HepG2 (cell line): ENCODE results near the gene LMX1B. TPM values are rescaled to one million over a fixed set of nuclear protein-coding genes. Genes with fewer than 3 reads are reported as not detected.
A peak's percentile ranks its signal among the peaks of the same experiment; 100 is the strongest.

Experiments
- CCAR2 ChIP-seq: fragments of 200-400 bp; formaldehyde crosslinking; optimal IDR thresholded peaks from 2 replicates; pipeline ENCODE3; 2018; ENCODE audit warnings: low read depth, mild to moderate bottlenecking, low read length, moderate library complexity
- CHD4 ChIP-seq: fragments of 200-600 bp; sonication (generic); IDR thresholded peaks from 2 replicates; pipeline ENCODE4 v1.7.0; 2017; ENCODE audit warnings: mild to moderate bottlenecking, low read length, borderline replicate concordance
- HNRNPL ChIP-seq: fragments of 200-400 bp; formaldehyde crosslinking; IDR thresholded peaks from 2 replicates; pipeline ENCODE4 v1.6.1; 2017; ENCODE audit warnings: mild to moderate bottlenecking, low read depth, low read length
- HOXA3 ChIP-seq: sonication (generic); formaldehyde crosslinking; IDR thresholded peaks from 2 replicates; pipeline ENCODE4 v1.5.0; 2020; ENCODE audit warnings: missing genetic modification reagents
- HOXA9 ChIP-seq: sonication (generic); formaldehyde crosslinking; IDR thresholded peaks from 2 replicates; pipeline ENCODE4 v1.8.1; 2022; ENCODE audit warnings: missing genetic modification reagents, mild to moderate bottlenecking, moderate library complexity, borderline replicate concordance
- NFE2L1 ChIP-seq: sonication (generic); formaldehyde crosslinking; IDR thresholded peaks from 2 replicates; pipeline ENCODE4 v1.4.0; 2020; ENCODE audit warnings: missing genetic modification reagents, mild to moderate bottlenecking, borderline replicate concordance
- RNF2 ChIP-seq: fragments of 450-650 bp; conservative IDR thresholded peaks from 2 replicates; pipeline ENCODE4 v1.6.1; 2016; ENCODE audit warnings: low read depth
- WIZ ChIP-seq: sonication (generic); formaldehyde crosslinking; IDR thresholded peaks from 2 replicates; pipeline ENCODE4 v1.5.1; 2020; ENCODE audit warnings: mild to moderate bottlenecking, missing genetic modification reagents
- ZNF230 ChIP-seq: sonication (generic); formaldehyde crosslinking; IDR thresholded peaks from 2 replicates; pipeline ENCODE4 v1.4.0; 2020; ENCODE audit warnings: mild to moderate bottlenecking, missing genetic modification reagents
- ZNF234 ChIP-seq: sonication (generic); formaldehyde crosslinking; conservative IDR thresholded peaks from 2 replicates; pipeline ENCODE4 v1.5.1; 2020; ENCODE audit warnings: mild to moderate bottlenecking, missing genetic modification reagents
- ZNF367 ChIP-seq: sonication (generic); formaldehyde crosslinking; IDR thresholded peaks from 2 replicates; pipeline ENCODE4 v1.4.0; 2020; ENCODE audit warnings: missing genetic modification reagents, borderline replicate concordance
- ZNF652 ChIP-seq: IDR thresholded peaks from 2 replicates; pipeline ENCODE4 v1.6.1; 2016; ENCODE audit warnings: low read depth, borderline replicate concordance
- polyA plus RNA-seq, 8 experiments: library from polyadenylated mRNA; depleted of rRNA in 3 of 8; stranded (reverse) in 7 of 8; unstranded in 1 of 8; fragments of >200 nt; fragmentation: Illumina TruSeq in 4 of 8; extraction: Trizol in 4 of 8; gene quantifications; 2 replicates each; pipeline versions ENCODE4 v1.2.1 to v1.2.3, GENCODE V29; 2011 to 2016; ENCODE audit warnings: low read depth in 4 of 8, missing spikeins in 1 of 8, mixed read lengths in 1 of 8; ENCODE audit not compliant: insufficient read depth in 1 of 8
- total RNA-seq, 5 experiments: library from RNA; depleted of rRNA; stranded (reverse); fragments of >200 nt; fragmentation: Illumina TruSeq; extraction: Trizol; gene quantifications; 2 replicates each; pipeline ENCODE4 v1.2.3, GENCODE V29; 2016; ENCODE audit warnings: low read depth in 1 of 5
- TF ChIP-seq, protein P1 (sequence below): sonication (generic); formaldehyde crosslinking; IDR thresholded peaks from 2 replicates; pipeline ENCODE4 v1.4.0; 2020; ENCODE audit warnings: mild to moderate bottlenecking, low read depth, missing genetic modification reagents
- TF ChIP-seq, protein P2 (sequence below): sonication (generic); IDR thresholded peaks from 2 replicates; pipeline ENCODE4 v1.6.1; 2016; ENCODE audit warnings: low read depth, borderline replicate concordance
- TF ChIP-seq, protein P3 (sequence below): sonication (generic); formaldehyde crosslinking; IDR thresholded peaks from 2 replicates; pipeline ENCODE4 v1.5.0; 2020; ENCODE audit warnings: mild to moderate bottlenecking, missing genetic modification reagents, moderate library complexity
- TF ChIP-seq, protein P4 (sequence below): sonication (generic); formaldehyde crosslinking; IDR thresholded peaks from 2 replicates; pipeline ENCODE4 v1.4.0; 2020; ENCODE audit warnings: mild to moderate bottlenecking, low read depth, missing genetic modification reagents
- TF ChIP-seq, protein P5 (sequence below): sonication (generic); formaldehyde crosslinking; IDR thresholded peaks from 2 replicates; pipeline ENCODE4 v1.4.0; 2020; ENCODE audit warnings: missing genetic modification reagents, borderline replicate concordance

The LMX1B gene
- total and polyA plus RNA-seq, 2 of the 13 experiments (the other 11 are each of a cell fraction or from before 2014, with no cell fraction given), result not detected

DNA sequence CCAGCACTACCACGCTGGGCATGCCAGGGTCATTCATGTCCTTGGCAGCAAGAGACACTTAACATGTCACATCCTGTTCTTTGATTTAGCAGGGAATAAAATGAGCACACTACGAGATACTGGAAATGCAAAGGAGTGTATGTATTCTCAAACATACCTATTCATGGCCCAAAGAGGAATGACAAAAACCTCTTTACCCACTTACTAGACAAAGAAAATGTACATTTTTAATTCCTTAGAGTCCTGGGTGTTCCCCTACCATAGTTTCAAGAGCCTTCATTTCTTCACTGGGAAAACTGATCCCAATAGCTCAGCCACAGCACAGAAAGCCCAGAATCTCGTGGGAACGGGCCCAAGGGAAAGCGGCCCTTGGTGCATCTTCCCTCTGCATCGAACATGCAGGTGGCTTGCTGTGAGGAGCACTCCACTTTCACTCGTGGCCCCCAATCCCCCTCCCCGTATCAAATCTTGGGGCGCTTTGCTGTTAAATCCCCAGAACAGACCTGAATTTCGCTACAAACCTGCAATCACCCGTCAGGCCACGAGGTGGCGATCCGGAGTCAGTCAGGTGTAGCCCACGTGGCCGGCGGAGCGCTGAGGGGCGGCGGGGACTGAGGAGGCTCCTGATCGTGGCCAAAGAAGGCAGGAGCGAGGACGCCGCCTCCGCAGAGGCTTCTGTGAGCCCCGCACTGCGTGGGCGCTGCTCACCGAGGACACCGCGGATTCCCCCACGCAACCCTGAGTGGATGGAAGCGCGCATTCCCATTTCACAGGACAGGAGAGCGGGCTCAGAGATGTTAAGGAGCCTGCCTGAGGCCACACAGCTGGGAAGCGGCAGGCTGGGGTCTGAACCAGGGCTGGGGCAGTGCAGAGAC, 91.4 kb downstream of the LMX1B start (continued):
- TF ChIP-seq, protein P1, sequence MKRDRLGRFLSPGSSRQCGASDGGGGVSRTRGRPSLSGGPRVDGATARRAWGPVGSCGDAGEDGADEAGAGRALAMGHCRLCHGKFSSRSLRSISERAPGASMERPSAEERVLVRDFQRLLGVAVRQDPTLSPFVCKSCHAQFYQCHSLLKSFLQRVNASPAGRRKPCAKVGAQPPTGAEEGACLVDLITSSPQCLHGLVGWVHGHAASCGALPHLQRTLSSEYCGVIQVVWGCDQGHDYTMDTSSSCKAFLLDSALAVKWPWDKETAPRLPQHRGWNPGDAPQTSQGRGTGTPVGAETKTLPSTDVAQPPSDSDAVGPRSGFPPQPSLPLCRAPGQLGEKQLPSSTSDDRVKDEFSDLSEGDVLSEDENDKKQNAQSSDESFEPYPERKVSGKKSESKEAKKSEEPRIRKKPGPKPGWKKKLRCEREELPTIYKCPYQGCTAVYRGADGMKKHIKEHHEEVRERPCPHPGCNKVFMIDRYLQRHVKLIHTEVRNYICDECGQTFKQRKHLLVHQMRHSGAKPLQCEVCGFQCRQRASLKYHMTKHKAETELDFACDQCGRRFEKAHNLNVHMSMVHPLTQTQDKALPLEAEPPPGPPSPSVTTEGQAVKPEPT (CRISPR knock-in tag), result no peak
- TF ChIP-seq HOXA9 (CRISPR knock-in tag) (no peak), WIZ (no peak), ZNF234 (CRISPR knock-in tag) (no peak), CHD4 (no peak), HNRNPL (no peak), CCAR2 (no peak), ZNF652 (CRISPR knock-in tag) (no peak), RNF2 (peak; percentile 62; the same call in 1 of the 2 replicates), HOXA3 (CRISPR knock-in tag) (peak; percentile 25; the same call in 1 of the 2 replicates), ZNF367 (no peak), ZNF230 (CRISPR knock-in tag) (no peak), NFE2L1 (CRISPR knock-in tag) (no peak)
- TF ChIP-seq, protein P2, sequence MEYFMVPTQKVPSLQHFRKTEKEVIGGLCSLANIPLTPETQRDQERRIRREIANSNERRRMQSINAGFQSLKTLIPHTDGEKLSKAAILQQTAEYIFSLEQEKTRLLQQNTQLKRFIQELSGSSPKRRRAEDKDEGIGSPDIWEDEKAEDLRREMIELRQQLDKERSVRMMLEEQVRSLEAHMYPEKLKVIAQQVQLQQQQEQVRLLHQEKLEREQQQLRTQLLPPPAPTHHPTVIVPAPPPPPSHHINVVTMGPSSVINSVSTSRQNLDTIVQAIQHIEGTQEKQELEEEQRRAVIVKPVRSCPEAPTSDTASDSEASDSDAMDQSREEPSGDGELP, result peak; percentile 62; the same call in 1 of the 2 replicates
- TF ChIP-seq, protein P3, sequence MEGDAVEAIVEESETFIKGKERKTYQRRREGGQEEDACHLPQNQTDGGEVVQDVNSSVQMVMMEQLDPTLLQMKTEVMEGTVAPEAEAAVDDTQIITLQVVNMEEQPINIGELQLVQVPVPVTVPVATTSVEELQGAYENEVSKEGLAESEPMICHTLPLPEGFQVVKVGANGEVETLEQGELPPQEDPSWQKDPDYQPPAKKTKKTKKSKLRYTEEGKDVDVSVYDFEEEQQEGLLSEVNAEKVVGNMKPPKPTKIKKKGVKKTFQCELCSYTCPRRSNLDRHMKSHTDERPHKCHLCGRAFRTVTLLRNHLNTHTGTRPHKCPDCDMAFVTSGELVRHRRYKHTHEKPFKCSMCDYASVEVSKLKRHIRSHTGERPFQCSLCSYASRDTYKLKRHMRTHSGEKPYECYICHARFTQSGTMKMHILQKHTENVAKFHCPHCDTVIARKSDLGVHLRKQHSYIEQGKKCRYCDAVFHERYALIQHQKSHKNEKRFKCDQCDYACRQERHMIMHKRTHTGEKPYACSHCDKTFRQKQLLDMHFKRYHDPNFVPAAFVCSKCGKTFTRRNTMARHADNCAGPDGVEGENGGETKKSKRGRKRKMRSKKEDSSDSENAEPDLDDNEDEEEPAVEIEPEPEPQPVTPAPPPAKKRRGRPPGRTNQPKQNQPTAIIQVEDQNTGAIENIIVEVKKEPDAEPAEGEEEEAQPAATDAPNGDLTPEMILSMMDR (CRISPR knock-in tag), result peak; percentile 94
- TF ChIP-seq, protein P4, sequence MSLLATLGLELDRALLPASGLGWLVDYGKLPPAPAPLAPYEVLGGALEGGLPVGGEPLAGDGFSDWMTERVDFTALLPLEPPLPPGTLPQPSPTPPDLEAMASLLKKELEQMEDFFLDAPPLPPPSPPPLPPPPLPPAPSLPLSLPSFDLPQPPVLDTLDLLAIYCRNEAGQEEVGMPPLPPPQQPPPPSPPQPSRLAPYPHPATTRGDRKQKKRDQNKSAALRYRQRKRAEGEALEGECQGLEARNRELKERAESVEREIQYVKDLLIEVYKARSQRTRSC (CRISPR knock-in tag), result no peak
- TF ChIP-seq, protein P5, sequence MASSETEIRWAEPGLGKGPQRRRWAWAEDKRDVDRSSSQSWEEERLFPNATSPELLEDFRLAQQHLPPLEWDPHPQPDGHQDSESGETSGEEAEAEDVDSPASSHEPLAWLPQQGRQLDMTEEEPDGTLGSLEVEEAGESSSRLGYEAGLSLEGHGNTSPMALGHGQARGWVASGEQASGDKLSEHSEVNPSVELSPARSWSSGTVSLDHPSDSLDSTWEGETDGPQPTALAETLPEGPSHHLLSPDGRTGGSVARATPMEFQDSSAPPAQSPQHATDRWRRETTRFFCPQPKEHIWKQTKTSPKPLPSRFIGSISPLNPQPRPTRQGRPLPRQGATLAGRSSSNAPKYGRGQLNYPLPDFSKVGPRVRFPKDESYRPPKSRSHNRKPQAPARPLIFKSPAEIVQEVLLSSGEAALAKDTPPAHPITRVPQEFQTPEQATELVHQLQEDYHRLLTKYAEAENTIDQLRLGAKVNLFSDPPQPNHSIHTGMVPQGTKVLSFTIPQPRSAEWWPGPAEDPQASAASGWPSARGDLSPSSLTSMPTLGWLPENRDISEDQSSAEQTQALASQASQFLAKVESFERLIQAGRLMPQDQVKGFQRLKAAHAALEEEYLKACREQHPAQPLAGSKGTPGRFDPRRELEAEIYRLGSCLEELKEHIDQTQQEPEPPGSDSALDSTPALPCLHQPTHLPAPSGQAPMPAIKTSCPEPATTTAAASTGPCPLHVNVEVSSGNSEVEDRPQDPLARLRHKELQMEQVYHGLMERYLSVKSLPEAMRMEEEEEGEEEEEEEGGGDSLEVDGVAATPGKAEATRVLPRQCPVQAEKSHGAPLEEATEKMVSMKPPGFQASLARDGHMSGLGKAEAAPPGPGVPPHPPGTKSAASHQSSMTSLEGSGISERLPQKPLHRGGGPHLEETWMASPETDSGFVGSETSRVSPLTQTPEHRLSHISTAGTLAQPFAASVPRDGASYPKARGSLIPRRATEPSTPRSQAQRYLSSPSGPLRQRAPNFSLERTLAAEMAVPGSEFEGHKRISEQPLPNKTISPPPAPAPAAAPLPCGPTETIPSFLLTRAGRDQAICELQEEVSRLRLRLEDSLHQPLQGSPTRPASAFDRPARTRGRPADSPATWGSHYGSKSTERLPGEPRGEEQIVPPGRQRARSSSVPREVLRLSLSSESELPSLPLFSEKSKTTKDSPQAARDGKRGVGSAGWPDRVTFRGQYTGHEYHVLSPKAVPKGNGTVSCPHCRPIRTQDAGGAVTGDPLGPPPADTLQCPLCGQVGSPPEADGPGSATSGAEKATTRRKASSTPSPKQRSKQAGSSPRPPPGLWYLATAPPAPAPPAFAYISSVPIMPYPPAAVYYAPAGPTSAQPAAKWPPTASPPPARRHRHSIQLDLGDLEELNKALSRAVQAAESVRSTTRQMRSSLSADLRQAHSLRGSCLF (CRISPR knock-in tag), result no peak
